Endothelial cell of umbilical vein (primary cell): ENCODE results near the gene COMMD8. TPM values are rescaled to one million over a fixed set of nuclear protein-coding genes. Genes with fewer than 3 reads are reported as not detected.

Source experiments
- BruUV-seq: library from RNA; stranded (reverse); fragments of 400-500 nt; replicated peaks from 2 replicates; lab custom pipeline; 2021; lab: Mats Ljungman, UMichigan
- CTCF ChIA-PET: fragments of 300-600, 350-600 bp; sonication (Branson Sonifier 250); formaldehyde crosslinking; loops from one replicate; lab custom pipeline; 2021; ENCODE audit warnings: antibody characterized with exemption, inconsistent platforms; lab: Charles Lee
- POLR2A ChIA-PET: fragments of 300-600, 350-600 bp; sonication (Branson Sonifier 250); formaldehyde crosslinking; loops from one replicate; lab custom pipeline; 2021; ENCODE audit warnings: antibody characterized with exemption, inconsistent platforms; lab: Charles Lee
- DNase-seq: peaks from one replicate; pipeline ENCODE4 v3.0.0-alpha.2; 2011; ENCODE audit warnings: low read depth, low spot score
- FAIRE-seq: peaks from 2 replicates; lab custom pipeline; 2011; peaks lifted over from hg19 to GRCh38; lab: Jason Lieb, UNC
- H2AFZ ChIP-seq: 2 replicates; pipeline ENCODE4 v1.6.0; 2012; ENCODE audit warnings: low read depth, low read length, control low read depth, inconsistent platforms
- H3K27ac ChIP-seq: 2 replicates; pipeline ENCODE4 v1.5.1; 2011; ENCODE audit warnings: low read depth, mild to moderate bottlenecking, control low read depth, low read length, moderate library complexity; ENCODE audit not compliant: insufficient read depth
- H3K27me3 ChIP-seq, 2 experiments: 2 replicates each; pipeline versions ENCODE4 v1.6.0 to v1.6.1; 2011; ENCODE audit warnings: low read length in 2 of 2, mixed read lengths in 1 of 2; ENCODE audit not compliant: control insufficient read depth in 2 of 2, insufficient read depth in 2 of 2
- H3K36me3 ChIP-seq, 2 experiments: 2 replicates in 1 of 2; 3 replicates in 1 of 2; pipeline ENCODE4 v1.5.1; 2011; ENCODE audit warnings: low read length in 2 of 2, mild to moderate bottlenecking in 1 of 2, moderate library complexity in 1 of 2; ENCODE audit not compliant: control insufficient read depth in 2 of 2, insufficient read depth in 2 of 2; ENCODE audit errors: extremely low read depth in 1 of 2
- H3K4me1 ChIP-seq: 3 replicates; pipeline ENCODE4 v1.5.1; 2011; ENCODE audit warnings: mild to moderate bottlenecking, low read length; ENCODE audit not compliant: control insufficient read depth, insufficient read depth; ENCODE audit errors: extremely low read depth
- H3K4me2 ChIP-seq: 2 replicates; pipeline ENCODE4 v1.6.1; 2011; ENCODE audit warnings: low read length, control low read depth, mixed read lengths; ENCODE audit not compliant: insufficient read depth
- H3K4me3 ChIP-seq, 3 experiments: fragments of 200-600 bp in 1 of 3; sonication (generic), shearing (Covaris generic) in 1 of 3; replicated peaks in 1 of 3; 2 replicates each; pipeline ENCODE4 v1.5.1; 2011 to 2016; ENCODE audit warnings: control low read depth in 3 of 3, low read length in 3 of 3, mild to moderate bottlenecking in 2 of 3, inconsistent platforms in 1 of 3, low read depth in 1 of 3, moderate library complexity in 1 of 3; ENCODE audit not compliant: insufficient read depth in 1 of 3
- H3K79me2 ChIP-seq: 2 replicates; pipeline ENCODE4 v1.6.0; 2012; ENCODE audit warnings: low read length, inconsistent platforms; ENCODE audit not compliant: control insufficient read depth, insufficient read depth
- H3K9ac ChIP-seq: replicated peaks from 2 replicates; pipeline ENCODE3; 2011; ENCODE audit warnings: low read length, control low read depth; ENCODE audit not compliant: insufficient read depth; ENCODE audit errors: extremely low read depth
- H3K9me1 ChIP-seq: replicated peaks from 3 replicates; pipeline ENCODE4 v1.6.0; 2011; ENCODE audit warnings: mild to moderate bottlenecking, low read length; ENCODE audit not compliant: control insufficient read depth, insufficient read depth; ENCODE audit errors: extremely low read depth
- H3K9me3 ChIP-seq: replicated peaks from 2 replicates; pipeline ENCODE4 v1.5.1; 2012; ENCODE audit warnings: low read length, inconsistent platforms; ENCODE audit not compliant: control insufficient read depth, insufficient read depth
- H4K20me1 ChIP-seq: replicated peaks from 2 replicates; pipeline ENCODE3; 2011; ENCODE audit warnings: mild to moderate bottlenecking, low read length; ENCODE audit not compliant: control insufficient read depth, insufficient read depth; ENCODE audit errors: extremely low read depth
- EZH2 ChIP-seq: IDR thresholded peaks from 2 replicates; pipeline ENCODE4 v1.6.1; 2012; ENCODE audit warnings: borderline replicate concordance, low read depth, mild to moderate bottlenecking, moderate library complexity, low read length, inconsistent platforms; ENCODE audit not compliant: severe bottlenecking
- FOS ChIP-seq: IDR thresholded peaks from 2 replicates; pipeline ENCODE4 v1.6.1; 2011; ENCODE audit warnings: mild to moderate bottlenecking, low read length, moderate library complexity, borderline replicate concordance; ENCODE audit not compliant: insufficient read depth
- GATA2 ChIP-seq: IDR thresholded peaks from 2 replicates; pipeline ENCODE4 v1.7.0; 2011; ENCODE audit warnings: low read depth, mild to moderate bottlenecking, moderate library complexity, mixed read lengths, low read length; ENCODE audit not compliant: insufficient read length, insufficient read depth
- JUN ChIP-seq: IDR thresholded peaks from 2 replicates; pipeline ENCODE4 v1.6.1; 2011; ENCODE audit warnings: borderline replicate concordance, low read depth; ENCODE audit not compliant: insufficient read length, insufficient read depth
- MYC ChIP-seq: IDR thresholded peaks from one replicate; pipeline ENCODE4 v1.6.1; 2011; ENCODE audit warnings: mild to moderate bottlenecking, low read depth, low read length
- POLR2A ChIP-seq: IDR thresholded peaks from 2 replicates; pipeline ENCODE4 v1.6.1; 2012; ENCODE audit warnings: low read depth, mild to moderate bottlenecking, control low read depth, low read length
- POLR2AphosphoS5 ChIP-seq: IDR thresholded peaks from 2 replicates; pipeline ENCODE4 v1.6.1; 2012; ENCODE audit warnings: low read depth, mild to moderate bottlenecking, control low read depth, low read length, moderate library complexity; ENCODE audit not compliant: insufficient read depth
- dilution Hi-C: fragments of 300-500 bp; cut with MboI; formaldehyde crosslinking; loops from one replicate; pipeline ENCODE4 v1.15.0; 2019; ENCODE audit warnings: low sequenced_read_pairs; ENCODE audit not compliant: extremely low pct_ligation_motif_present
- intact Hi-C: fragments of 100-400 bp; cut with micrococcal nuclease; formaldehyde crosslinking; loops from one replicate; pipeline ENCODE4 v1.10.0; 2022
- polyA plus RNA-seq, 4 experiments: library from polyadenylated mRNA; depleted of rRNA in 3 of 4; stranded (reverse) in 3 of 4; unstranded in 1 of 4; fragments of >200 nt; gene quantifications; 2 replicates each; pipeline versions ENCODE4 v1.2.1 to v1.2.3, GENCODE V29; 2011 to 2012; ENCODE audit warnings: missing spikeins in 1 of 4
- total RNA-seq: library from RNA; stranded (reverse); gene quantifications from 2 replicates; pipeline ENCODE4 v1.2.3, GENCODE V29; 2021
- TF ChIP-seq, protein P1 (sequence below), 2 donors: IDR thresholded peaks; 1 replicate in 1 of 2; 2 replicates in 1 of 2; pipeline ENCODE4 v1.5.1; 2011; ENCODE audit warnings: low read length in 2 of 2, mild to moderate bottlenecking in 2 of 2, moderate library complexity in 2 of 2, control low read depth in 1 of 2, inconsistent platforms in 1 of 2, low read depth in 1 of 2; ENCODE audit not compliant: insufficient read depth in 1 of 2; ENCODE audit errors: extremely low read depth in 1 of 2
- TF ChIP-seq, protein P2 (sequence below): IDR thresholded peaks from 2 replicates; pipeline ENCODE4 v1.6.1; 2011; ENCODE audit not compliant: insufficient read depth, insufficient read length

Gene COMMD8
- total and polyA plus RNA-seq, 2 donors (not counting 3 experiments of a cell fraction or from before 2014, with no cell fraction given): 4.9 to 22.3 TPM

DNA sequence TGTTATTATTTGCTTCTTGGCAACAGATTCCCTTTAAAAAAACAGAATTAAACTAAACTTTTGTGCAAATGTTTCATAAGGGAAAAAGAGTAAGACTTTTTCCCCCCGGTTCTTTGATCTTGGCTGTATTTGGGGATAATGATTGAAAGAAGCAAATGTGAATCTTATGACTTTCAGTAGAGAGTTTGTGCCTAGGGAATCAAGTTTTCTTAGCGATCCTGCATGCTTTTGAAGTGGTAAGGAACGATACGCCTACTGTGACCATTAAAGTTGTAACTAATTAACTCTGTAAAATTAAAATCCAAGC is 30.6 kb upstream of the COMMD8 start:
- POLR2A ChIA-PET: no interaction called here

More for the DNA sequence above, 30.6 kb upstream of the COMMD8 start:
- Histone ChIP-seq H3K9ac (no peak overlapping the region), H4K20me1 (no peaks in the 10 kb centered on the region), H3K4me1 (peaks cover 8% of the 10 kb centered on the region), H3K4me2 (no peak overlapping the region), H3K27ac (no peak overlapping the region), H3K79me2 (peaks cover 4% of the 10 kb centered on the region), H3K4me3 (no peak overlapping the region), H2AFZ (no peak overlapping the region), H3K36me3 (peaks cover 0 to 2% of the 10 kb centered on the region in 2 experiments), H3K9me3 (no peaks in the 10 kb centered on the region), H3K9me1 (no peaks in the 10 kb centered on the region), H3K27me3 (no peaks in the 10 kb centered on the region)
- dilution Hi-C loops: no loop called here
- FAIRE-seq (no peak), DNase-seq (no peak)
- CTCF ChIA-PET: interaction anchor here (1.4 to 2.0 kb wide), 3 partner anchors 9 to 71 kb away, joined by 6 read pairs; partner anchors contain the start of gene ATP10D
- TF ChIP-seq FOS: no peak
- TF ChIP-seq, protein P1, sequence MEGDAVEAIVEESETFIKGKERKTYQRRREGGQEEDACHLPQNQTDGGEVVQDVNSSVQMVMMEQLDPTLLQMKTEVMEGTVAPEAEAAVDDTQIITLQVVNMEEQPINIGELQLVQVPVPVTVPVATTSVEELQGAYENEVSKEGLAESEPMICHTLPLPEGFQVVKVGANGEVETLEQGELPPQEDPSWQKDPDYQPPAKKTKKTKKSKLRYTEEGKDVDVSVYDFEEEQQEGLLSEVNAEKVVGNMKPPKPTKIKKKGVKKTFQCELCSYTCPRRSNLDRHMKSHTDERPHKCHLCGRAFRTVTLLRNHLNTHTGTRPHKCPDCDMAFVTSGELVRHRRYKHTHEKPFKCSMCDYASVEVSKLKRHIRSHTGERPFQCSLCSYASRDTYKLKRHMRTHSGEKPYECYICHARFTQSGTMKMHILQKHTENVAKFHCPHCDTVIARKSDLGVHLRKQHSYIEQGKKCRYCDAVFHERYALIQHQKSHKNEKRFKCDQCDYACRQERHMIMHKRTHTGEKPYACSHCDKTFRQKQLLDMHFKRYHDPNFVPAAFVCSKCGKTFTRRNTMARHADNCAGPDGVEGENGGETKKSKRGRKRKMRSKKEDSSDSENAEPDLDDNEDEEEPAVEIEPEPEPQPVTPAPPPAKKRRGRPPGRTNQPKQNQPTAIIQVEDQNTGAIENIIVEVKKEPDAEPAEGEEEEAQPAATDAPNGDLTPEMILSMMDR (IDR thresholded peaks at IDR 0.05; ENCODE audit: extremely low read depth in 1 of 2, insufficient read depth in 1 of 2, low read depth in 1 of 2, low read length in 2 of 2): no peak
- no peak for TF ChIP-seq JUN
- no peak for TF ChIP-seq MYC
- no peak for TF ChIP-seq GATA2
- TF ChIP-seq, protein P2, sequence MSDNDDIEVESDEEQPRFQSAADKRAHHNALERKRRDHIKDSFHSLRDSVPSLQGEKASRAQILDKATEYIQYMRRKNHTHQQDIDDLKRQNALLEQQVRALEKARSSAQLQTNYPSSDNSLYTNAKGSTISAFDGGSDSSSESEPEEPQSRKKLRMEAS: no peak
- TF ChIP-seq EZH2: no peak
- no peak for TF ChIP-seq POLR2AphosphoS5
- no peak for TF ChIP-seq POLR2A
- no TSS peak for BruUV-seq
- intact Hi-C loops: loop anchor here (5.0 kb wide), 1 partner anchor 173 kb away; no protein-coding TSS in a partner anchor
